ENCODE results near the gene MGAT4A.

DNA sequence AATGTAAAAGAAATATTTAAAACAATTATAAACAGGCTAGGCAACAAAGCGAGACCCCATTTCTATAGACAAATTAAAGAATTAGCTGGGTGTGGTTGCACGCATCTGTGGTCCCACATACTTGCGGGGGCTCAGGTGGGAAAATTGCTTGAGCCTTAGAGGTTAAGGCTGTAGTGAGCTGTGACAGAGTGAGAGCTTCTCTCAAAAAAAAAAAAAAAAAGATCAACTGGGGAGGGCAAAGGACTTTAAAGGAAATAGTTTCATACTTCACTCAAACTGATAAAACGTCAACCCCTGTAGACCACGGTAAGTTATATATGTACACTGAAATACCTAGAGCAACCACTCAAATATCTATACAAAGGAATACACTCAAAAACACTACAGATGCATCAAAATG is 37.5 kb downstream of the MGAT4A start:
- TF ChIP-seq, protein P1, sequence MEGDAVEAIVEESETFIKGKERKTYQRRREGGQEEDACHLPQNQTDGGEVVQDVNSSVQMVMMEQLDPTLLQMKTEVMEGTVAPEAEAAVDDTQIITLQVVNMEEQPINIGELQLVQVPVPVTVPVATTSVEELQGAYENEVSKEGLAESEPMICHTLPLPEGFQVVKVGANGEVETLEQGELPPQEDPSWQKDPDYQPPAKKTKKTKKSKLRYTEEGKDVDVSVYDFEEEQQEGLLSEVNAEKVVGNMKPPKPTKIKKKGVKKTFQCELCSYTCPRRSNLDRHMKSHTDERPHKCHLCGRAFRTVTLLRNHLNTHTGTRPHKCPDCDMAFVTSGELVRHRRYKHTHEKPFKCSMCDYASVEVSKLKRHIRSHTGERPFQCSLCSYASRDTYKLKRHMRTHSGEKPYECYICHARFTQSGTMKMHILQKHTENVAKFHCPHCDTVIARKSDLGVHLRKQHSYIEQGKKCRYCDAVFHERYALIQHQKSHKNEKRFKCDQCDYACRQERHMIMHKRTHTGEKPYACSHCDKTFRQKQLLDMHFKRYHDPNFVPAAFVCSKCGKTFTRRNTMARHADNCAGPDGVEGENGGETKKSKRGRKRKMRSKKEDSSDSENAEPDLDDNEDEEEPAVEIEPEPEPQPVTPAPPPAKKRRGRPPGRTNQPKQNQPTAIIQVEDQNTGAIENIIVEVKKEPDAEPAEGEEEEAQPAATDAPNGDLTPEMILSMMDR (IDR thresholded peaks at IDR 0.05): no peak
- no peak for TF ChIP-seq POLR2A (IDR thresholded peaks at IDR 0.05)
